Hippocampal formation (tissue), 2 donors: ENCODE data around the gene SLC22A14.
"Not testable (repeated sequence)": the region's sequence is repeated elsewhere in the genome, so short reads cannot be mapped to it uniquely, and the experiment has no call there.

Experiments used
- DNase-seq, 2 donors: peaks; one replicate each; lab custom pipeline; 2025; lab: John Stamatoyannopoulos, UW

Gene SLC22A14

DNA sequence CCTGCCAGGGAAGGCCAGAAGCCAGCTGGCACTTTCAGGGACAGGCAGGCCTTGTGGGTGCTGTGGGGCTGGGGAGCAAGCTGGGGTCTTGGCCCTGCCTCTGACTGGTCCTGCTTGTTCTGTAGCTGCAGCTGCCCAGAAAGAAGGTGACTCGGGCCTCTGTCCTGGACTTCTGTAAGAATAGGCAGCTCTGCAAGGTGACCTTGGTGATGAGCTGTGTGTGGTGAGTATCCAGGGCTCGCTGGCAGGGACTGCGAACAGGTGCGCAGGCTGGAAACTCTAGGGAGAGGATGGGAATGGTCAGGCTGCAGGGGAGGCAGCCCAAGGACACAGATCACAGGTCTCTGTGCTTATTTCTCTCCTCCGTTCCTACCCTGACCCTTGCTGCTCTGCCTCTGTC is 31.2 kb downstream of the SLC22A14 start:
- no peak for DNase-seq

DNA sequence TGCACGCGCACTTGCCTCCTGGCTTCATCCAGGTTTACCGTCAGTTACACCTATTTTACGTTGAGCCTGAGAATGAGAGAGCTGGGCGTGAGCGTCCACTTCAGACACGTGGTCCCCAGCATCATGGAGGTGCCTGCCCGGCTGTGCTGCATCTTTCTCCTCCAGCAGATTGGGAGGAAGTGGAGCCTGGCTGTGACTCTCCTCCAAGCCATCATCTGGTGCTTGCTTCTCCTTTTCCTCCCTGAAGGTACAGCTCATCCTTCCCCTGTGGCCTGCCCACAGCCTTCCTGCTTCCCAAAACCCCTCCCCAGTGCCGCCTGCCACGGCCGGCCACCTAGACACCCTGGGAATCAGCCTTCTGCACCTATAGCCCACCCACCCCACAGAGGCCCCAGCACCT is 31.6 kb downstream of the SLC22A14 start:
- no peak for DNase-seq

DNA sequence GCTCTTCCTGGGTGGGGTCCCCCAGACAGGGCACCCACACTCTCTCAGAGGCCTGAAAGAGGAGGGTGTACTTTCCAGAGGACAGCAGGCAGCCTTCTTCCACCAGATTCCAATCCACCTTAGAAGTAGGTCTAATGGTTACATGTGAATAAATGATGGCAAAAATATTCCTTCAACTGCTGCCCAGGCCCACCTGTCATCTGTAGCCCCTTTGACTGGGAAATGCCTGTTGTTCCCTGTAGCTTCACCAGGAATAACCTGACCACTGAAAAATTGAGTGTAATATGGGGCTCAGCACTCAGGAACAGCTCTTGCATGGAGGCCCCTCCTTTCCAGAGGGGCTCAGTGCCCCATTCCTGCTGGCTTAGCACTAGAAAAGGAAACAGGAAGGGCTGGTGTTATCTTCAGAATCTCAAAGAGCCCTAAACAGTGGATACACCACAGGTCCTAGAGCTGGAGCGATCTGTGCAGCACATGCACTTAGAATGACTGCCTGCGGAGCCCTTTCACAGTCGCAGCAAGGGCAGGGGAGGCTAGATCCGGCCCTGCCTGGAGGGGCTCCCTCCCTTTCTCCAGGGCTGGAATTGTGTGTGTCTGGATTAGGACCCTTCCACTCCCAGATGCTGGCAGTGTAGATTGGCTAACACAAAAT is 32.1 kb downstream of the SLC22A14 start:
- DNase-seq, result no peak

DNA sequence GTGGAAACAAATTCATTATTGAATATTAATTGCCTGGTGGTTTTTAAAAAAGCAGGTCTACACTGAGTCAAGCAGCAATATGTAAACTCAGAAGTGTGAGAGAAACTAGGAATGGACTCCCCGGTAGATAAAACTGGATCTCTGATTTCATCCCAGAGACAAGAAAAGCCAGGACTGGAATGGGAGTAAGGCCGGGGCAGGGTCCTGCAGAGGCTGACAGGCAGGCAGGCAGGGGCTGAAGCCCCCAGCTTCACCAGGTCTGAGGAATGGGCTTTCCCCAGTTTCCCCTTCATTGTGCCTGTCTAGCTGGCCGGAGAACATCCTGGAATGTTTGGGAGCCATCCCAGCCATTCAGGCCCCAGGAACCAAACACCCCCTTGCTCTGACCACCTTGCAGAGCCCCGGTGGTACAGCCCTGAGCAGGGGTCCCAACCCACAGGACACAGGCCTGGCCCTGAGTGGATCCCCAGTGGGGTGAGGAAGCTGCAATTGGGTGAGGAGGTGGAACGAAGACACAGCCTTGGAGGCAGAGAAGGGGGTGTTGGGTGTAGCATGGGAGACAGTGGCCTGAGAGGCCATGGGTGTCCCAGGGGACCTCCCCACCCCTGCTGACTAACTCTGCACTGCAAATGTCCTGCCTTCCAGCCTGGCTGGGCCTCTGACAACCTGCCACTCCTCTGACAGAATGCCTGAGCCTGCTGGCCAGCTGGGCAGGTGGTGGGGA is 32.8 kb downstream of the SLC22A14 start:
- DNase-seq, result no peak

DNA sequence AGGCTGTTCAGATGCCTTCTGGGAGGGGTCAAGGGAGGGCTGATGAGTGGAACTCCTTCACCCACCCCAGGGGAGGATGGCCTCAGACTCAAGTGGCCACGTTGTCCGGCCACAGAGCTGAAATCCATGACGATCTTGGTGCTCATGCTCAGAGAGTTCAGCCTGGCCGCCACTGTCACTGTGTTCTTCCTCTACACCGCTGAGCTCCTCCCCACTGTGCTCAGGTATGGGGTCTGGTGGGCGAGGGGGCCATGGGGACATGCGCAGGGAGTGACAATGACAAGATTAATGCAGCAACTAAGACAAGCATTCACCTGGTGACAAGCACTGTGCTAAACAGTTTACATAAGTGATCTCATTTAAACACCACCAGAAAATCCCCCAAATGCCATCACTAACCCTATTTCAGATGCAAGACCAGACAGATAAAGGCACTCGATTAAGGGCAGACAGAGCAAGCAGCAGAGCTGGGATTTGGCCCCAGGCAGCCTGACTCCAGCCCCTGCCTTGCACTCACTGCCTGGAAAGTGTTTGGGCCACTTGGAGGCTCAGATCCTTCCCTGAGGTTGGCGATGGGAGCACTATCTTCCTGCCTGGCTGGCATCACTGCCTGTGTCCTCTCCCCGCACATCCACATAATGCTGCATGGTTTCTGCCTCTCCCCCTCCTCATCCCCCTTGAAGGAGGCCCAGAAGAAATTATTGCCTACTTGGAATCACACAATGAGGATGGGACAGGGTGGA is 33.6 kb downstream of the SLC22A14 start:
- no peak for DNase-seq

DNA sequence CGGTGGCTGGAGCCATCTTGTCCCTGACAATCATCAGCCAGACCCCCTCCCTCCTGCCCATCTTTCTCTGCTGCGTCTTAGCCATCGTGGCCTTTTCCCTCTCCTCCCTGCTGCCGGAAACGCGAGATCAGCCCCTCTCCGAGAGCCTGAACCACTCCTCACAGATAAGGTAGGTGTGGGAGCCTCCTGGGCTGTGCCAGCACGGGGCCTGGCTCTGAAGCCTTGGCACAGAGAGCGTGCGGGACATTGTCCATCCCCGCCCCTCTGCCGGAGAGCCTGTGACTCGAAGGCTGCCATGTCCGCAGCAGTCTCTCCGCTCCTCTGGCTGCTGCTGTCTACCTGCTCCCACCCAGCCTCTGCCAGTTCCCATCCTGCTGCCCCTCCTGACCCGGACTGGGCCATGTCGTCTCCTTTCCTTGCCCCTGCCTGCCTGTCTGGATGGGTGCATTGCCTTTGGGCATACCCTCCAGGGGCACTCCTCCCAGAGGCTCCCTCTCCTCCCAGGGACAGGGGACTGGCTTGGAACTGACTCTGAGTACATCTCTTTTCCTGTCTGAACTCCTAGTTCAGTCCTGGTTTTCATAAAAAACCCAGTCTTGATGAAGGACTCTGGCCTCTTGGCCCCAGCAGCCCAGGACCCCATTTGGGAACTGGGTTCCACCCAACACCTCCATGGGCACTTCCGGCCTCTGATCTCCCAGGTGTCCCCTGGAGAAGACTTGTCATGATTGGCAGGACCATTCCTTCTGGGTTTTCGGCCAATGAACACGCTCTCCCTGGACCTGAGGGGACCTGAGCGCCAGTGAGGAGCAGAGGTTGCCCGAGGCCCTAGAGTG is 34.5 kb downstream of the SLC22A14 start:
- DNase-seq, result no peak

DNA sequence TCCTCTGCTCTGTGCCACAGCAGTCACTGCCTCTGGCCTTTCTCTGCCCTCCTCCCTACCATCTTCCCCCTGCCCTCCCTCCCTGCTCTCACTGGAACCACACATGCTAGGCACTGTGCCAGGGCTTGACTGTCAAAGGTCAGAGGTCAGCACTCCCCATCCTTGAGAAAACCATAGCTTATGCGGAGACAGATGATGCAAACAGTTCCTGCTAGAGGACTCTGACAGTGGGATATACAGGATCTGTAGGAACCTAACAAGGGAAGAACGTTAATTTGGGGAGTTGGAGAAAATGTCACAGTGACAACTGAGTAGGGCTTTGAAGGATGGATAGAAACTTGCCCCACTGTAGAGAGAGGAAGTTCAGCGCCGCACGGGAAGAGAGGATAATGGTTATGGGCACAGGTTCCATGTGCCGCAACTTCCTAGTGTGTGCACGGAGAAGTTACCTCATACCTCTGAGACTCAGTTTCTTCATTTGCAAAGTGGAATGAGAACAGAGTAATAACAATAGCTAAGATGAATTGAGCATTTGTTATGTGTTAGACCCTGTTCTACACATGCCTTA is 35.2 kb downstream of the SLC22A14 start:
- no peak for DNase-seq

DNA sequence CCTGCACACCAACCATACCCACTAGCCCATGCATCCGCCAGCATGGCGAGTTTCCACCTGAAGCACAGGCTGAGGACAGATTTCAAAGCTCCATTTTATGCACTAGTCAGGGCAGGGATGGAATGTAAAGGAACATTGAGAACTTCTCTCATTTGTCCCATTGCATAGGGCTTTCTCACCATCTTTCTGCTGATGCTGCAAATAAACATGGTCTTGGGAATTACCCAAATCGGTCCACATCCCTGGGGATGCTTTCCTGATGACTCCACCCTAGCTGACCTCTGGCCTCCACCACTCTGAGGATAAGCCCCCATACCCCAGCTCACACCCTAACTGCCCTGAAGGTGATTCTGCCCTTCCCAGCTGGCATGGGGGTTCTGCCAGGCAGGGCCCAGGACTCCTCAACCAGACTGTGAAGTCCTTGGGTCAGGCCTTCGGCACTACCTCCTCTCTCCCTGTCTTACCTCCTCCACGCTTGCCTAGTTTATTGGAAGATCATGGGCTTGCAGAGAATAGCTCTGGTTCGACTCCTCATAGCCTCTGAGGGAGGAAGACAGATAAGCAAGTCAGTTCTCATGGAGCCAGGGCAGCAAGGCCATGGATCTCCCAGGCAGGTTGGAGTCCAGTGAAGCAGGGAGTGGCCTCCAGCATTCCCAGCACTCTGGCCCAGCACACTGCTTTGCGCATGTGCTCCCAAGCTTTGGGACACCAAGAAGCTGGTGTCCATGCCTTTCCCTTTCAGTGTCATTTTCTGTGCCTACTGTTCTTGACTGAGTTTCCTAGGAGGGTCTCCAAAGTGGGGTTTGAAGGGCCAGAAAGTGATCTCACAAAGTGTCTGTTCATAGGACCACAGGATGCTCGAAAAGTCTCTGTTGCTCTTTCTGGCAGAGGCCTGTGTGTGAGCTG is 36.9 kb downstream of the SLC22A14 start:
- no peak for DNase-seq

DNA sequence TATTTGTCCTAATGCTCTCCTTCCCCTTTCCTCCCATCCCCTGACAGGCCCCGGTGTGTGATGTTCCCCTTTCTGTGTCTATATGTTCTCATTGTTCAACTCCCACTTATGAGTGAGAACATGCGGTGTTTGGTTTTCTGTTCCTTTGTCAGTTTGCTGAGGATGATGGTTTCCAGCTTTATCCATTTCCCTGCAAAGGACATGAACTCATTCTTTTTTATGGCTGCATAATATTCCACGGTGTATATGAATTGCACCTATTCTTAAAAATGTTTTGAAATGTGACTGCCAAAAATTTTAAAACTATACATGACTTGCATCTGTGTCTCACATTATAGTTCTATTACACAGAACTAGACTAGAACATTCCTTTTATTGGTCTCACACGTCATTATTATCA is 38.5 kb downstream of the SLC22A14 start:
- DNase-seq, result not testable (repeated sequence)

DNA sequence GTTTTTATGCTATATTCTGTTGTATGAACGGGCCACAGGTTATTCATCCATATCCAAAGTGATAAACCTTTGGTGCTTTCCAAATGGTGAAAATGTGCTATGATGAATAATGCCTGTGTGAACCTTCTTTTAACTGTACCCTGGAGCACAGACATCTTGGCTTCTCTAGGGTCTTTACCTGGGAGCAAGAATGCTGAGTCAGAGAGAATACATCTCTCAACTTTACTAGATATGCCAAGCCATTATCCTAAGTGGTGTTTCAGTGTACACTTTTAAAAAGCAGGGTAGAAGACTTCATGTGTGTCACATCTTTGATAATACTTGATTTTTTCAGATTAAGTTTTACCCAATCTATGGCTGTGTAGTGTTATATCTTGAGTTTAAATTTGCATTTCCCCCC is 41.0 kb downstream of the SLC22A14 start:
- no peak for DNase-seq

DNA sequence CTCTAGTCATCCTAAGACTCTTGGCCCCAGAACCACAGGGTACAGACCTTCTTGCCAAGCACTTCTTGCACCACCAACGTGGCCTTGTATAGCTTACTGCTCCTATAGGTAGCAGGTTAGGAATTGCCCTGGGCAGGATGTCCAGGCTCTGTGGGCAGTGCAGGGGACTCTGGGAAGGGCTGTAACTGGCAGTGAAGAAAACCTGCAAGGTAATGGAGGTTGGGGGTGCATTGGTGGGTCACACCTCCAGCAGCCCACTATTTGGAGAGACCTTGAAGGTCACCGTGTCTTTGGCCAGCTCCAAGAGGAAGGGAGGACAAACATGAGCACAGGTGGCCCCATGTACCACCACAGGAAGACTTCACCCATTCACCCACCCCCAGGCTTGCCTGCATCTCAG is 43.2 kb downstream of the SLC22A14 start:
- no peak for DNase-seq

DNA sequence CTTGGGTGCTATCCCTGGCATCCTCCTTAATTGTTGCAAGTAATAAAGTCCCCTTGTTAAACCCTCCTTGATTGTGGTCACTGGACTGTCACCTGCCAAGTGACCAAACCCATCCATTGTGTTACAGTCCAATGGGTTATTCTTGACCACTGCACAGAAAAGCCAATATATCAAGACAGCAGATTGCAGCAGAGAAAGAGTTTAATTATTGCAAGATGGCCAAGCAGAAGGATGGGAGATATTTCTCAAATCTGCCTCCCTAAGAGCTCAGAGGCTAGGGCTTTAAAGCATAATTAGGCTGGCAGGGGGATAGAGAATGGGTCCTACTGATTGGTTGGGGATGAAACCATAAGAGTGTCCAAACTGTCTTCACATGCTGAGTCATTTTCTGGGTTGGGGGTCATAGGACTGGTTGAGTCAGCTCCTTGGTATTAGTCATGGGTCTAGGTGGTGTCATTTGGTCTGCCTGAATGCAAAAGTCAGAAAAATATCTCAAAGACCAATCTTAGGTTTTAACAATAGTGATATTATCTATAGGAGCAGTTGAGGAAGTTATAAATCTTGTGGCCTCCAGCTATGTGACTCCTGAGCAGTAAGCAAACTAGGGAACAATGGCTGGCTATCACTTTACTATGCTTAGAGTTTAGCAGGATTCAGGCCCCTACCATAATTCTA is 45.4 kb downstream of the SLC22A14 start:
- DNase-seq, result no peak

DNA sequence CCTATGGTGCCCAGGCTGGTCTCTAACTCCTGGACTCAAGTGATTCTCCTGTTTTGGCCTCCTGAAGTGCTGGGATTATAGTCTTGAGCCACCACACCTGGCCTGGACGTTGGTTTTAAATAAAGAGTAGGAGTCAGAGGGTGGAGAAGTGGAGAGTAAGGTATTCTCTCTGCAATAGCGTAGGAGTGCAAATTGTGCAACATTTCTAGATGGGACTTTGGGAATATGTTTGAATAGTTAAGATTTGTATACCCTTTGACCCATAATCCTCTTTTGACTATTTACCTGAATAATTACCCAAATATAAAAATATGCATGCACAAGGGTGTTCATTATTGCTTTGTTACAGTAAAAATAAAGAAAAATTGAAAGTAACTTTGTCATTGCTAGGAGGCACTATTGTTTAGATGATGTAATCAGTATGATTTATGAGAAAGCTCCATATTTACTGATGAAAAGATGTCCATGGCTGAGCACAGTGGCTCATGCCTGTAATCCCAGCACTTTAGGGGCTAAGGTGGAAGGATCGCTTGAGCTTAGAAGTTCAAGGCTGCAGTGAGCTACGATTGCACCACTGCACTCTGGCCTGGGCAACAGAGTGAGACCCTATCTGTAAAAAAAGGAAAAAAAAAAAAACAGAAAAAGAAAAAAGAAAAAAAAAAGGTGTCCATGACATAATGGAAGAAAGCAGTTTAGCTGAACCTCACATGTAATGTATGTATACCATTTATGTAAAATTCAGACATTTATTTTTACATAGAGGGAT is 49.3 kb downstream of the SLC22A14 start:
- no peak for DNase-seq

DNA sequence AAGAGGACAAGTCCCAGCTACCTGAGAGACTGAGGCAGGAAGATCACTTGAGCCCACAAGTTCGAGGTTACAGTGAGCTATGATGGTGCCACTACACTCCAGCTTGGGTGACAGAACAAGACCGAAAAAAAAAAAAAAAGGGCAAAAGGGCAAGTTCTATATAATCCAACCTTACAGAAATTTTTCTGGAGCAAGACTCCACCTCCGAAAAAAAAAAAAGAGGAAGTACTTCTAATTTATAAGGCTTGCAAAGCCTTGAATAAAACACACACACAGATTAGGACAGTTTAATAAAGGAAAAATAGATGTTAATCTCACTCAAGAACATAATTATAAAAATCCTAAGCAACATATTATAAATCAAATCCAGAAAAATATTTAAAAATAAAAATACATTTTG is 50.1 kb downstream of the SLC22A14 start:
- no peak for DNase-seq

DNA sequence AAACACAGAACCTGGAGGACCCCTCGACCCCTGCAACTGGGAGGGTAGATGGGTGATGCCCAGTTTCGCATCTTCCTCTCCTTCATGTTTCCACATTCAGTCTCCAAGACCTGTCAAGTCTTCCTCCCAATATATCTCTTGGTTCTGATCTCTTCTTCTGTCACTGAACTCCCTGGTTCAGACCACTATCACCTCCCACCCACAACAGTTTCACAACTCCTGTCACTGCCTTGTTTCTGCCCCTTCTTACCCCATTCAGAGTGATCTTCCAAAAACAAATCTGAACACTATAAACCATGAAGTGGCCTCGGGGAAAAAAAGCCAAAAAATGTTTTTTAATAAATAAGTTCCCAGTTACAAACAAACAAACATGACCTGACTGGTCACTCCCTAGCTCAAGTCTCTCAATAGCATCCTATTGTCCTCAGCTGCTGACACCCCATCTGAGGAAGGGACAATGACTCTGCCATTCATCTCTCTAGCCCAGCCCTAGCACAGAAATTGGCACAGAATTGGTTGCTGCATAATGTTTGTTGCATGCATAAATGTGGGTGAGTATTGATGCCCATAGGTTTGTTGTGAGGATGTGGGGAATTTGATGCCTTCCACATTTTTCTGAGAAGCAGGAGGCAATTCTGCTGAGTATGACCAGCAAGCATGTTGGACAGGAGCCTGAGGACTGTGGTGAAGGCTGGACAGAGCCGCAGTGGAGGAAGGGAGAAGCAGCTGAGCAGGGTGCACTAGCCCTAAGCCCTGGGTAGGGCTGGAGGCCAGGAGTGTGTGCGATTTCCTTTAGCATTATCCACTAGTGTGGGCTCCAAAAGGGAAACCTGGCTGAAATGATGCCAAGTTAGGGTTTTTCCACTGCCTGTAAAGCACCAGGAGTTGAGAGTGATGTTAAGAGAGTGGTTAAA is 52.3 kb downstream of the SLC22A14 start:
- no peak for DNase-seq

DNA sequence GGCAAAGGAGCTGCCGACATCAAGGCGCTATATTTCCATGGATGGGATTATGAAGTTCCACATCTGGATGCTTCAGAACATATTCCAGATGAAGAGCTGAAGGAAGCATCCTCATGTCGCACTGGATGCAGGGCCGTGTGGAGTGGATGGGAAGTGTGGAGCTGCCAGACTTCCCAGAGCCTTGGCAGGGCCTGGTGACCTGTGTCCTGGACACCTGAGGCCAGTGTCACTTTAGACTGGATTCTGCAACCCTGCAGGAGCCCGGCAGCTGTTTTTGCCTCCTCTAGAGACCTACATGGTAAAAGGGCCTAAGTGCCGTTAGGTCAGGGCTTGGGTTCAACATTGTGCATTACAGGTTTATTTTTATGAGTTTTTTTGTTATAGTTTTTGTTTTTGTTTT is 53.2 kb downstream of the SLC22A14 start:
- DNase-seq, result no peak

DNA sequence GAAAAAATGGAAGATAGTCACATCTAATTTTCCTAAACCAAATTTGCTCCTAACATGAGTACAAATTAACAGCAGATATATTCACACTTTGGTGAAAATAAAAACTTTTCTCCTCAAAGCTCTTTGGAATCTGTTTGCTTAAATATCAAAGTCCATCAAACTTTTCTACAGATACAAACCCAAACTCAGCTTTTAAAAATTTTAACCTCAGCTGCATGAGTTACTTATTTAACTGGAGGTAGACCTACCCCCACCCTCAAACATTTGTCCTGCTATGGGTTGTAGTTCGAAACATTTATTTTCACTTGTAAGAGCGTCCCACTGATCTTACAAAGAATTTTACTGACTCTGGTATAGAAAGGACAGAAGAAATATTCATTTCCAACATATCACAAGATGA is 55.6 kb downstream of the SLC22A14 start:
- no peak for DNase-seq
